Measurements from ENCODE around the gene KCNIP1.
"Not testable (repeated sequence)": the region's sequence is repeated elsewhere in the genome, so short reads cannot be mapped to it uniquely, and the experiment has no call there.

KCNIP1 gene

DNA sequence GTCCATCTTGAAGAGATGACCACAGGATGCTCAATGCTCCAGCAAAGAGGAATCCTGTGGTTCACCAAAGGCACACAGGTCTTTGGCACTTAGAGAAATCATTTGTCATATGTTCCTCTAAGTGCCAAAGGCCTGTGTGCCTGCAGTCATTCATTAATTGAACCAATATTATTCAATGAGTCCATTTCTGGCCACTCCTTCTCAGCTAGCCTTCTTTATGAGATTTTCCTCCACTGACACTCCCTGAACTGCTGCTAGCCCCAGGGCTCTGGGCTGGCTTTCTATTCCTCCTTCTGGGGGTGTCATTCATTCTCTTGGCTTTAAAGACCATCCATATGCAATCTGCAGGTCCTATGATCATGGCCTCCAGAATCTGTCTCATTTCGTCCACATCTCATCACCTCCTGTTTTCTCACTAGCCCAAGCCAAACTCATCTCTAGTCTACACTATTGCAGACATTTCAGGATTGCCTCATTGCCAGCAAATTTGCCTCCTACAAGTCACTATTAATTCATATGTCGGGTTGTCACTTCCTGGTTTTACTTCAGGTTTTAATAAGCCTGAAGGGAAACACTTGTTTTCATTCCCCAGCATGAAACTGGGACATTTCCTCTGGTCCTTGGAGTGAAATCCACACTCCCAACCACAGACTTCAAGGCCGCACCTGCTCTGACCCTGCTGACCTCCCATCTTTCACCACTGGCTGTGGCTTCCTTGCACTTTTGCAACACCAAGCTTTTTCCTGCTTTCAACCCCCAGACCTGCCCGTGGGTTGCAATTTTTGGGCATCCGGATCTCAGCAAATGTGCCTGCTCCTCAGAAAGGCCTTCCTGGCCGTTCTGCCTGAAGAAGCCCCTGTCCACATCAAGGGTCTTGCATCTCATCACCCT lies 35.1 kb downstream of the KCNIP1 start:
- DNase-seq, result no peak

DNA sequence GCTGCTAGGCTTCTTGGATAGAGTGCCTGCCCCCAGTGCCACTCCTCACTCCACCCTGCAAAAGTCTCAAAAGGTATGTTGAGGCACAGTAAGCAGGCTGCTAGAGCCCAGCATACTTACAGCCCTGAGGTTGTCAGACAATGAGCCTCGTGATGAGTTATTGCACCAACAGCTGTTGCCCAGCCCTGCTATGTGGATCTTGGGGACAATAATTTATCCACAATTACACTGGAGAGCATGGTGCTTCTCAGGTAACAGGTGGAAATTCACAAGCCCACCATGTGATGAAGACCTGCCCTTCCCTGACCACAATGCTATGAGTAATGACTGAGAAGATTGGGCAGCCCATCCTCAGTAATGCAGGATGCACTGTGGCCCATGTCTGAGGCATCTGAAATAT lies 36.5 kb downstream of the KCNIP1 start:
- no peak for DNase-seq

DNA sequence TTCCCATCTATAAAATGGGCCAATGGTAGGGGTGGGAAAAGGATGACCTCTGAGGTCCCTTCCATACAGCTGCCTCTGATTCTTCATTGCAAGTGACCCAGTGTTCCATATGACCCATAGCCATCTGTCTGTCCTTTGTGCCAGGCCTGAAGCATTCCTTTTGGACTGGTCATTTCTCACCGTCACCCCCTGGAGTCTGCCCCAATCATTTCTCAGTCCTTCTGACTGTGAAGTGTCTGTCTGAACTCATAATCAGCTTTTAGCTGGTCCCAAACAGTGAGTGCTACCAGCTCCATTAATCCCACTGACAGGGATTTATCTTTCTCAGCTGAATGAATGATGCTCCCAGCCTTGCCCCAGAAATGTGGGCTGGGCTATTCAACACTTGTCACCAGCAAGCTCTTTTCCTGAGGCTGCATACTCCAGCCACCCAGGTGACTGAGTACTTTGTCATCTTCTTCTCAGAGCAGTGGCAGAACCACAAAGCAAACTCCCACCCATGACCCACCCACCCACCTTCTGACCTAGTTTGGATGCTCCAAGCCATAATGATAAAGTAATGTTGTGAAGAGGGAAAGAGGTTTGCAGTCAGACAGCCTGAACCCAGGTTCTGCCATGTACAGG lies 37.4 kb downstream of the KCNIP1 start:
- DNase-seq, result no peak

DNA sequence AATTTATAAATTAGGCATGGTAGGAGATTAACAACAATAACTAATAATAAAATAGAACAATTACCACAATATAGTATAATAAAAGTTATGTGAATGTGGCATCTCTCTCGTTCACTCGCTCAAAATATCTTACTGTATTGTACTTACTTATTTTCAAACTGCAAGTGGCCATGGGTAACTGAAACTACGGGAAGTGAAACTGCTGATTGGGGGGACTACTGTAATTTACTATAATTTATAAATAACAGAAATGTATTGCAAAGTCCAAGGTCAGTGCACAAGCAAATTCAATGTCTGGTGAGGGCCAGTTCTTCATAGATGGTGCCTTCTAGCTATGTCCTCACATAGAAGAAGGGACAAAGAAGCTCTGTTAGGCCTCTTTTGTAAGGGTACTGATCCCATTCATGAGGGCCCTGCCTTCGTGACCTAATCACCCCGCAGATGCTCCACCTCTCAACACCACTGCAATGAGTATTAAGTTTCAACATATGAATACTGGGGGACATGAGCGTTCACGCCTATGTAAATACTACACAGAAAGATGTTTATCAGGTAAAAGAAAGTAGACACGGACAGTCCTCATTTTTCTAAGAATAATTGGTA lies 39.0 kb downstream of the KCNIP1 start:
- no peak for DNase-seq

DNA sequence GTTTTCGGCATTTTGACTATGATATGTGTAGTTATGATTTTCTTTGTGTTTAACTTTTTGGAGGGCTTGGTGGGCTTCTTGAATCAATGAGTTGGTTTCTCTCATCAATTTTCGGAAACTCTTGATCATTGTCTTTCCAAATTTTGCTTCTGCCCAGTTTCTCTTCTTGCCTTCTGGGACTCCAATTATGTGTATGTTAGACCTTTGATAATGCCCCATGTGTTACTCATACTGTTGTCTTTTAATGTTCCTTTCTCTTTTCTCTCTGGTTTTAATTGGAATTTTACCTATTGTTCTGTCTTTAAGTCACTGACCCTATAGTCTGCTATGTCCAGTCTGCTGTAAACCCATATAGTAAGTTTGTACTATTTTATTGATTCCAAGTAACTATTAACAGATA lies 41.5 kb downstream of the KCNIP1 start:
- no peak for DNase-seq

GRCh38 chr5:170545811-170546210 lies 42.0 kb downstream of the KCNIP1 start:
- DNase-seq, result no peak

DNA sequence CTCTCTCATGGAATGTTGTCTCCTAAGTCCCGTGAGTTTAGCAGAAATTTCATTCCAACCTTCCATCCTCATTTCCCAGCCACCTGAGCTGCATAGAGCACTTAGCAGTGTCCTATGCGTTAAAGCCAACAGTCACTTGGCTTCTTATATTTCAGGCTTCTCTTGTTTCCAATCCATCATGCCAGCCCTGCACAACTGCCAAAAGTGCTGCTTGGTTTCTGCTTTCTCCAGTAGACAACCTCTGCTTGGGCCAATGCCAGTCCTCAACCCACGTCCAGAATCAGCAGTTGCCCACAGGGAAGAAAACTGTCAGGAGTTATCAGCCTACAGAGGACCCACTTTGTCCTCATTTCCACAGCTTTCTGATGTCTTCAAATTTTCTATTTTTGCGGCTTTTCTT lies 42.5 kb downstream of the KCNIP1 start:
- no peak for DNase-seq

DNA sequence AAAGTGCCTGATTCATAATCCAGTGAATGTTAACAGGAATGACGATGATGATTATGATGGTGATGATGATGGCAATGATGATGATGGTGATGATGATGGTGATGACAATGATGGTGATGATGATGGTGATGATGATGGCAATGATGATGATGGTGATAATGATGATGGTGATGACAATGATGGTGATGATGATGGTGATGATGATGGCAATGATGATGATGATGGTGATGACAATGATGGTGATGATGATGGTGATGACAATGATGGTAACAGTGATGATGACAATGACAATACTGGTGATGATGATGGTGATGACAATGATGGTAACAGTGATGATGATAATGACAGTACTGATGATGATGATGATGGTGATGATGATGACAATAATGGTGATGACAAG lies 46.6 kb downstream of the KCNIP1 start:
- not testable (repeated sequence) for DNase-seq

DNA sequence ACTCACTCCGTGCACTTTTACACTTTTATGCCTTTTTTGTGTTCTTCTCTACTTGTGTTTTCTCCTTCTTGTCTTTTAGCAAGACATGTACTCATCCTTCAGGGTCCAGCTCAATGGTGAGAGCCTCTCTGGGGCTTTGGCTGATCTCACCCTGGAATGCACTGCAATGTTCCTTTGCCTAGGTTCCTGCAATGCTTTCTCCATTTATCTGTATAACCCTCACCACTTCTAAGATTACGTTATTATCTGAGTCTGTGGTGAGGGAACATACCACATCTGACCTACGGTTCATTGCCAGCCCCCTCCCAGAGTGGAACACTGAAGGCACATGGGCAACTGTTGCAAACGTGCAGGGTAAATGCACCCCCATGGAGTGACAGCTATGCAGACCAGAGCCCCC lies 47.3 kb downstream of the KCNIP1 start:
- no peak for DNase-seq

DNA sequence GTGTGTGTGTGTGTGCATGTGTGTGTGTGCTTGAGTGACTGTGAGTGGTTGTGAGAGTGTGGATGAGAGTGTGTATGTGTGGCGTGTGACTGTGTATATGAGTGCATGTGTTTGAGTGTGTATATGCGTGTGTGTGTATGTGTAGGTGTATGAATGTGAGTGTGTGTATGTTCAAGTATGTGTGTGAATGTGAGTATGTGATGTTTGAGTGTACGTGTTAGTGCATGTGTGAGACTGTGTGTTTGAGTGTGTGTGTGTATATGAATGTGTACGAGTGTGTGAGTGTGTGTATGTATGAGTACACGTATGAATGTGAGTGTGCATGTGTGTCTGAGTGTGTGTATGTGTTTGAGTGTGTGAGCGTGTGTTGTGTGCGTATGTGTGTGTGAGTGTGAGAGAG lies 47.8 kb downstream of the KCNIP1 start:
- no peak for DNase-seq

DNA sequence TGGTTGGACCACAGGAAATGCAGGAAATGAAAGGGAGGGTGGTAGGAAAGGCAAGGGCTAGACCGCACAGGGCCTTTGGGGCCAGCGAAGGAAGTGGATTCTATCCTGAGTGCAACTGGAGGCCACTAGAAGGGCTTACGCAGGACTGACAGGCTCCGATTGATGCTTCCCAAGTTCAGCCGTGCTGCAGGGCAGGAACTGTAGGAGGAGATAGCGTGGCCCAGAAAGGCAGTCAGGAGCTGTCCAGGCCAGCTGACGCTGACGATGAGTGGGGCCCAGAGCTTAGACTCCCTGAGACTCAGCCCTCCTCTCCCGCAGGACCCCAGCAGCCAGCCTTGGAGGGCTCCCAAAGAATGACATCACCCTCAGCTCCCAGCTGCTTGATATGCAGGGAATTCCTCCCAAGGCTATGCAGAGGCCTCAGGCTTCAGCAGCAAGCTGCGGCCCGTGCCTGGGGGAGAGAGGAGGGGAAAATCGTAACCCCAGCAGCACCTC lies 48.8 kb downstream of the KCNIP1 start:
- DNase-seq, result no peak

DNA sequence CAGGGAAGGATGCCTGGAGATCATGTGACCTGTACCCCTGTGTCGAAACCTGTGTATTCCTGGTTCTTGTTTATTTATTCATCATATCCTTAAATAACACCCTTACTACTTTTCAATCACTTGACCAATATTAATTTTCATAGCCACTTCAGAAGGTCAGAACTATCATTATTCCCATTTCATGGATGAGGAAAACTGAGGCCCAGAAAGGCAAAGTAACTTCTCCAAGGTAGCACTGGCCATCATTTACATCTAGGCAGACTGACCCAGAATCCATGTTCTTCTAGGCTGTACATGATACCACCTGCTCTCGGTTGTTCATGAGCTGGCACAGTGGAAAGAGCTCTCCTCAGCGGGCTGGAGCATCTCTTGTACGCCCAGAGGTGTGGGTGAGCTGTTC lies 49.4 kb downstream of the KCNIP1 start:
- DNase-seq, result no peak

GRCh38 chr5:170554521-170555267 lies 50.9 kb downstream of the KCNIP1 start:
- DNase-seq, result no peak

DNA sequence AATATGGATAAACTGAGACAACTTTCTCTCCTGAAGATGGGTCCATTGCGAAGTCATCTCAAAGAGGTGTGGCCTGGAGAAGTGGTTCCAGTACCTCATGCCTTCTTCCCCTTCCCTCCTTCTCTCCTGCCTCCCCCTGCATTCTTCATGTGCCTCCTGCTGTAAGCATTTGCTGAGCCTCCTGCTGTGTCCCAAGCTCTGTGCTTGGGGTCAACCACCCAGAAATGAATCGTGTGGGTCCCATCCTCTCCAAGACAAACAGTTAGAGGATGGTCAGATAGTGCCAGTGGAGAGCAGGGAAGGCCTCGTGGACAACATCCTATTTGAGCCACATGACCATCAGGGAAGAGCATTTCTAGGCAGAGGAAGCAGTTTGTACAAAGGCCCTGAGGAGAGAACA lies 53.5 kb downstream of the KCNIP1 start:
- DNase-seq, result no peak

GRCh38 chr5:170559296-170559695 lies 55.5 kb downstream of the KCNIP1 start:
- DNase-seq, result no peak

- DNase-seq, result no peak
Observed at GRCh38 chr5:170560938-170561337, 57.1 kb downstream of the KCNIP1 start.

DNA sequence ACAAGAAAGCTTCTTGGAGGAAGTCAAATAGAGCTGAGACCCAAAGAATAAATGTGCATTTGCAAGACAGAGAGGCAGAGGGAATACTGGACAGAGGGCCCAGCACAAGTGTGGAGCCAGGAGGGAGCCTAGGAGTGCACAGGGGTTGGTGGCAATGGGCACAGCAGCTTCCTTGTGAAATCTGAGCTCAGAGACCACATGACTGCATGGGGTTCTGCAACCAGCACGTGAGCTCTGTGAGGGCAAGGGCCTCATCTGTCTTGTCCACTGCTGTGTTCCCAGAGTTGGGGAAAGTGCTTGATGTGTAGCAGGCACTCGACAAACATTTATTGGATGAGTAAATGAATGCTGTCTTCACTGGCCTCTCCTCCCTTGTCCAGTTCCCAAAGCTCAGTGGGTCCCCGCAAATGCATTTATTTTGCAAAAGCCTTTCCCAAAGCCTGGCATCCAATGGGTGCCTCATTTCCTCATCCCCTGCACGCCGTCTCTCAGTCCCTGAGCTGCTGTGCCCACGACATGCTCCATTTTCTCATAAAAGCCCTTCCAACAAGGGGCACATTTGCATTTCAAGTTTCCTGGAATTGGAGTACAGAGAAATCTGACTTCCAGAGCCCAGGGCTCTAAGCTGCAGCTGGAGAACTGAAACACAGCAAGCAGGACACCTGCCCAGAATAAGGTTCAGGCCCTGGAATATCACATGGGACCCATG lies 58.5 kb downstream of the KCNIP1 start:
- DNase-seq, result no peak

- DNase-seq, result no peak
Observed at GRCh38 chr5:170562875-170563228, 59.0 kb downstream of the KCNIP1 start.

- DNase-seq, result no peak
Observed at GRCh38 chr5:170563824-170564567, 60.2 kb downstream of the KCNIP1 start.

GRCh38 chr5:170565072-170565471 lies 61.3 kb downstream of the KCNIP1 start:
- DNase-seq, result no peak

DNA sequence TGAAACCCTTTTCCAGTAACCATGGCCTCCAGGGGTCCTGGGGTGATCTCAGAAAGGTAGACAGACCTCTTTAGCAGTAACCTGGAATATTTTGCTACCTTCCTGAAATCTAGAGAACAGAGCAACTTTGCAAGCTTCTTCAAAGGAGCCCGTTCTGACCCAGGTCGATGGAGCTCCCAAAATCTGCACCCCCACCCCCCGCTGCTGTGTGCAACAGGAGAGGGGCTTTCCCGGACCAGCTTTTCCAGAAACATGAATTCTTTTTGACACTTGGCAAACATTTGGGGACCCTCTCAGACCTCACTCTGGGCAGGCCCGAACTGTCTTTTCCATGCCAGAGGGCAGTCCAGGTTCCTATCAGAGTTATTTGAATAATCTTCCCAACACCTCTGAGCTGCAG lies 65.3 kb downstream of the KCNIP1 start:
- DNase-seq, result no peak

GRCh38 chr5:170570476-170570875 lies 66.7 kb downstream of the KCNIP1 start:
- DNase-seq, result no peak

All from central memory CD4-positive, alpha-beta T cell (primary cell).